NCI-H524 (cell line): ENCODE data around the gene PHLDB1.
A peak's percentile ranks its signal among the peaks of the same experiment; 100 is the strongest.
"Not testable (repeated sequence)": the region's sequence is repeated elsewhere in the genome, so short reads cannot be mapped to it uniquely, and the experiment has no call there.

Experiments
- DNase-seq, 2 experiments: peaks; one replicate each; lab custom pipeline; 2025; lab: John Stamatoyannopoulos, UW

Gene PHLDB1

GRCh38 chr11:118605116-118605867 lies 2.1 kb upstream of the PHLDB1 start:
- DNase-seq: no peak

GRCh38 chr11:118606157-118606843 lies 1.1 kb upstream of the PHLDB1 start:
- no peak for DNase-seq

- no peak for DNase-seq
These were observed 579 bp upstream of the PHLDB1 start for GRCh38 chr11:118606844-118607228.

GRCh38 chr11:118608360-118609227 lies 1.2 kb downstream of the PHLDB1 start:
- DNase-seq: no peak

- no peak for DNase-seq
These were observed 2.2 kb downstream of the PHLDB1 start for GRCh38 chr11:118609380-118610224.

- DNase-seq: no peak
These were observed 2.9 kb downstream of the PHLDB1 start for GRCh38 chr11:118610225-118610772.

GRCh38 chr11:118610773-118611432 lies 3.5 kb downstream of the PHLDB1 start:
- DNase-seq: peak; percentile 24 to 69

- DNase-seq: not testable (repeated sequence)
These were observed 4.0 kb downstream of the PHLDB1 start for GRCh38 chr11:118611433-118611795.

- DNase-seq: no peak
These were observed 5.0 kb downstream of the PHLDB1 start for GRCh38 chr11:118612378-118612777.

- no peak for DNase-seq
These were observed 7.1 kb downstream of the PHLDB1 start for GRCh38 chr11:118614511-118614910.

GRCh38 chr11:118615282-118615975 lies 8.0 kb downstream of the PHLDB1 start:
- DNase-seq: no peak

- peak; percentile 13 to 18 for DNase-seq
These were observed 8.6 kb downstream of the PHLDB1 start for GRCh38 chr11:118615976-118616371.

GRCh38 chr11:118618115-118618990 lies 10.9 kb downstream of the PHLDB1 start:
- no peak for DNase-seq

- DNase-seq: no peak
These were observed 11.6 kb downstream of the PHLDB1 start for GRCh38 chr11:118618991-118619375.

GRCh38 chr11:118619444-118620197 lies 12.2 kb downstream of the PHLDB1 start:
- no peak for DNase-seq

GRCh38 chr11:118620529-118621070 lies 13.2 kb downstream of the PHLDB1 start:
- no peak for DNase-seq

- peak; percentile 45 to 54 for DNase-seq
These were observed 13.8 kb downstream of the PHLDB1 start for GRCh38 chr11:118621071-118621783.
